Neuron (in vitro differentiated cells): ENCODE measurements around the gene ITPK1.
"Not testable (repeated sequence)": the region's sequence is repeated elsewhere in the genome, so short reads cannot be mapped to it uniquely, and the experiment has no call there.

ENCODE experiments used
- H2AFZ ChIP-seq: one replicate; pipeline ENCODE4 v1.6.1; 2013; ENCODE audit warnings: low read depth, mild to moderate bottlenecking, inconsistent platforms, low read length, moderate library complexity
- H3K27me3 ChIP-seq: one replicate; pipeline ENCODE4 v1.6.1; 2013; ENCODE audit warnings: low read length; ENCODE audit not compliant: insufficient read depth
- H3K36me3 ChIP-seq: one replicate; pipeline ENCODE4 v1.6.1; 2013; ENCODE audit warnings: low read length; ENCODE audit not compliant: insufficient read depth
- H3K4me1 ChIP-seq: one replicate; pipeline ENCODE4 v1.6.1; 2013; ENCODE audit warnings: low read length; ENCODE audit not compliant: insufficient read depth
- H3K4me3 ChIP-seq: 2 replicates; pipeline ENCODE4 v1.5.1; 2013; ENCODE audit warnings: mild to moderate bottlenecking, low read length, moderate library complexity
- H3K9me3 ChIP-seq: one replicate; pipeline ENCODE4 v1.6.1; 2013; ENCODE audit warnings: low read length

Gene ITPK1

DNA sequence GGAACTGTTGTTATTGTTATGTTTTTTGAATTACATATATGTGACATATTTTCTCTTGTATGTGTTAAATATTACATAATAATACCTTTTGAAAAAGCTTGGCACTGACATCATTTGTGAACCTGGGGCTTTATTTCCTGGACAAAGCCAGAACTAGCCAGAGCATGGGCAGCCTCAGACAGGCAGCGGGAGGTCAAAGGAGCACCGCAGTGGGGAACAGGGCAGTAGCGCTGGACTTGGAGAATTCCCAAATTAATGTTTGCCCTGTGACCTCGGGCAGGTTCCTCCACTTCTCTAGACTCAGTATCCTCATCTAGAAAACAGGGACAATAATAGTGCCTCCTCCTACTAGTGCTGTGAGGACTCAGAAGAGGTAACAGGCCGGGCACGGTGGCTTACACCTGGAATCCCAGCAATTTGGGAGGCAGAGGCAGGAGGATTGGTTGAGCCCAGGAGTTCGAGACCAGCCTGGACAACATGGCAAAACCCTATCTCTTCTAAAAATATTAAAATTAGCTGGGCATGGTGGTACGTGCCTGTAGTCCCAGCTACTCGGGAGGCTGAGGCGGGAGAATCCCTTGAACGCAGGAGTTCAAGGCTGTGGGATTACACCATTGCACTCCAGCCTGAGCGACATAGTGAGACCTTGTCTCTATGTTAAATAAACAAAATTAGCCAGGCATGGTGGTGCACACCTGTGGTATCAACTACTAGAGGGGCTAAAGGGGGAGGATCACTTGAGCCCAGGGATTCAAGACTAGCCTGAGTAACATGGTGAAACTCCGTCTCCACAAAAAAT lies 27.3 kb upstream of the ITPK1 start:
- no peaks in the 10 kb centered on the region for H3K4me1 ChIP-seq
- no peak overlapping the region for H2AFZ ChIP-seq
- H3K27me3 ChIP-seq: no peaks in the 10 kb centered on the region
- H3K9me3 ChIP-seq: no peaks in the 10 kb centered on the region
- no peaks in the 10 kb centered on the region for H3K36me3 ChIP-seq
- H3K4me3 ChIP-seq: no peak overlapping the region

DNA sequence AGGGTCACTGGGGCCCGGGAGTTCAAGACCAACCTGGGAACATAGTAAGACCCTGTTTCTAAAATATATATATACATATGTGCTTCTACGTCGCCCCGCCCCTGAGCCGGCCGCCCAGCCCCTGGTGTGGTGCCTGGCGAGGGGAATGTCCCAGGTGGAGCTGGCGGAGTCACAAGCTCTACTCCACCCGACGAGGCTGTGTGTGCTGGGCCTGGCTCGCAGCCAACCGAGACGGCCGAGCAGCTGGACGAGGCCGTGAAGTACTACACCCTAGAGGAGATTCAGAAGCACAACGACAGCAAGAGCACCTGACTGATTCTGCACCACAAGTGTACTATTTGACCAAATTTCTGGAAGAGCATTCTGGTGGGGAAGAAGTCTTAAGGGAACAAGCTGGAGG lies 22.1 kb upstream of the ITPK1 start:
- no peak overlapping the region for H3K4me3 ChIP-seq
- no peak overlapping the region for H2AFZ ChIP-seq
- no peaks in the 10 kb centered on the region for H3K36me3 ChIP-seq
- H3K27me3 ChIP-seq: no peaks in the 10 kb centered on the region
- peaks cover 6% of the 10 kb centered on the region for H3K4me1 ChIP-seq
- H3K9me3 ChIP-seq: no peaks in the 10 kb centered on the region

DNA sequence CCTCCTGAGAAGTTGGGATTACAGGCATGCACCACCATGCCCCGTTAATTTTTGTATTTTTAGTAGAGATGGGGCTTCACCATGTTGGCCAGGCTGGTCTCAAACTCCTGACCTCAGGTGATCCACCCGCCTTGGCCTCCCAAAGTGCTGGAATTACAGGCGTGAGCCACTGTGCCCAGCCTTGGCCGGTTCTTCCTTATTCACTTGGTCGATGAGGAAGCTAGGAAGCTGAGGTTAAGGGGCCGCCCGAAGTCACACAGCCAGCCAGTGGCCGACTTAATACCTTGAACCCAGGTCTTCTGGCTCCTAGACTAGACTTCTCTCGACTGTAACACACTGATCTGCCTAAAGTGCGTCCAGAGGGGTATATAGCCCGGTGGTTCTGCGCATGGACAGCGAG lies 20.8 kb upstream of the ITPK1 start:
- H3K4me3 ChIP-seq, H3K27me3 ChIP-seq, H3K9me3 ChIP-seq, H3K36me3 ChIP-seq, H2AFZ ChIP-seq, H3K4me1 ChIP-seq: not testable (repeated sequence)

DNA sequence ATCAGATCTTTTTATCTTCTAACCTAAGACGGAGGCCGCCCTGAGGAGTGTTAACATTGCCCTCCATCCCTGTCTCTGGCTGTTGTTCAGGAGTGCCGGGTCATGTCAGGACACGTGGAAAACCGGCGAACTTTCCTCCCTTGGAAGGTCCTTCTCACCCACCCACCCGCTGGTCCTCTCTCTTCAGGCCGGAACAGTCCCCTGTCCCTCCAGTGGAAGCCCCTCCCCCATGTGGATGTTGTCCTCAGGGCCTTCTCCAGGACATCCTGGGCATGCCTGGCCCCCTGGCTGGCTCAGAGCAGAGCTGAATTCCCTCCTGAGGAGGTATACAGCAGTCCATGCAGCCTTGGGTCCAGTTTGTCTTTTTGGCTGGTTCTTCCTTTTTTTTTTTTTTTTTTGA lies 20.3 kb upstream of the ITPK1 start:
- Histone ChIP-seq H3K4me1 (peaks cover 6% of the 10 kb centered on the region), H3K27me3 (no peaks in the 10 kb centered on the region), H3K9me3 (no peaks in the 10 kb centered on the region), H3K36me3 (no peaks in the 10 kb centered on the region), H2AFZ (no peak overlapping the region), H3K4me3 (no peak overlapping the region)

DNA sequence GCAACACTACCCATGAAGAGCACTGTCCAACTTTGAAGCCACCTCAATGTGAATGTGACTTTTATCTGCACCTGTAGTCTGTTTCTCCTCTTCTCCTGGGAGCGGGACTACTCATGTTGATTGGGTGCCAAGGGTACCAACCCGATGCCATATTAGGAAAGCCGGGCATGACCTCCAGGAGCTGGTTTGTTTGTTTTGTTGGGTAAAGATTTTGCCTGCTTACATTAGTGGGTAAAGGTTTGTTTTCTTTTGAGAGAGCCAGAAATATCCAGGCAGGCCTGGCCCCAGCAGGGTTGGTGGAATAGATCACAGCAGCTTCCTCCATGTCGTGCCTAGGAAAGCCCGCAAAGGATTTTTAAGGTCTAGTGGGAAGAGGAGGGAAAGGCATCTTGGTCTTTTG lies 19.7 kb upstream of the ITPK1 start:
- Histone ChIP-seq H3K9me3 (no peaks in the 10 kb centered on the region), H3K4me3 (no peak overlapping the region), H3K36me3 (no peaks in the 10 kb centered on the region), H3K27me3 (no peaks in the 10 kb centered on the region), H2AFZ (no peak overlapping the region), H3K4me1 (peaks cover 6% of the 10 kb centered on the region)

DNA sequence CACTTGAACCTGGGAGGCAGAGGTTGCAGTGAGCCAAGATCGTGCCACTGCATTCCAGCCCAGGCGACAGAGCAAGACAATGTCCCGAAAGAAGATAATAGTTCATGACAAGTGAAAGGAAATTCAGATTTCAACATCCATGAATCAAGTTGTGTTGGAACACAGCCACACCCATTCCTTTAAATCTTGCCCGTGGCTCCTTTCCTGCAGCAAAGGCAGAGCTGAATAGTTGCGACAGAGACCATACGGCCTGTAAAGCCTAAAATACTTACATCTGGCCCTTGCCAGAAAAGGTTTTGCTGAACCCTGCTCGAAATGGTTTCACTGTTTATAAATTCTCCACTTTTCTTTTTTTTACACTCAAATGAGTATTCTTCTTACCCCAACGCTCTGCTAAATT lies 17.7 kb upstream of the ITPK1 start:
- Histone ChIP-seq H3K9me3 (no peaks in the 10 kb centered on the region), H3K4me3 (no peak overlapping the region), H3K27me3 (no peaks in the 10 kb centered on the region), H3K36me3 (no peaks in the 10 kb centered on the region), H2AFZ (no peak overlapping the region), H3K4me1 (peaks cover 6% of the 10 kb centered on the region)

DNA sequence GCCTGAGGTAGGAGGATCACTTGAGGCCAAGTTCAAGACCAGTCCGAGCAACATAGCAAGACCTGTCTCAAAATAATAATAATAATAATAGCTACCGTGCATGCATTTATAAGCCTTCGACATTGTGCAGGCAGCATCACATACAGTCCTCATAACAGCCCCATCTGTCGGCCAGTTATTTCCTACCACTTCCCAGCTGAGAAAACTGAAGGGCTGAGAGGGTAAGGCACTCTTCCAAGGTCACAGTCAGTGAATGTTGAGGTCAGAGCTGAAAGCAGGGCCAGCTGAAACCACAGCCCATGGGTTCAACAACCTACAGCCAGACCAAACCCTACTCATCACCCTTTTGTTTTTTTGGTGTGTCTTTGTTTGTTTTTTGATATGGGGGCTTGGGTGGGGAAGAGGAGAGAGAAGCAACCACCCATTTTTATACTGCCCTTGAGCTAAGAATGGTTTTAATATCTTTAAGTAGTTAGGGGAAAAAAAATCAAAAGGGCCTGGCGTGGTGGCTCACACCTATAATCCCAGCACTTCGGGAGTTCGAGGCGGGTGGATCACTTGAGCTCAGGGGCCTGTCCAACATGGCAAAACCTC lies 16.8 kb upstream of the ITPK1 start:
- H3K9me3 ChIP-seq: no peaks in the 10 kb centered on the region
- no peak overlapping the region for H3K4me3 ChIP-seq
- H3K4me1 ChIP-seq: peaks cover 6% of the 10 kb centered on the region
- no peak overlapping the region for H2AFZ ChIP-seq
- H3K36me3 ChIP-seq: no peaks in the 10 kb centered on the region
- H3K27me3 ChIP-seq: no peaks in the 10 kb centered on the region

DNA sequence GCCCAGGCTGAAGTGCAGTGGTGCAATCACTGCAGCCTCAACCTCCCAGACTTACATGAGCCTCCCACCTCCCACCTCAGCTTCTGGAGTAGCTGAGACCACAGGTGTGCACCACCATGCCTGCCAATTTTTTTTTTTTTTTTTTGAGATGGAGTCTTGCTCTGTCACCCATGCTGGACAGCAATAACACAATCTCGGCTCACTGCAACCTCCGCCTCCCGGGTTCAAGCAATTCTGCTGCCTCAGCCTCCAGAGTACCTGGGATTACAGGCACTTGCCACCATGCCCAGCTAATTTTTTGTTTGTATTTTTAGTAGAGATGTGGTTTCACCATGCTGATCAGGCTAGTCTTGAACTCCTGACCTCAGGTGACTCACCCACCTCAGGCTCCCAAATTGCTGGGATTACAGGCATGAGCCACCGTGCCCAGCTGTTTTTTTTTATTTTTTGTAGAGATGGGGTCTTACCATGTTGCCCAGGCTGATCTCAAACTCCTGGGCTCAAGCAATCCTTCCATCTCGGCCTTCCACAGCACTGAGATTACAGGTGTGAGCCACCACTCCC lies 15.6 kb upstream of the ITPK1 start:
- H3K36me3 ChIP-seq, H3K27me3 ChIP-seq, H2AFZ ChIP-seq, H3K4me1 ChIP-seq, H3K9me3 ChIP-seq, H3K4me3 ChIP-seq: not testable (repeated sequence)

DNA sequence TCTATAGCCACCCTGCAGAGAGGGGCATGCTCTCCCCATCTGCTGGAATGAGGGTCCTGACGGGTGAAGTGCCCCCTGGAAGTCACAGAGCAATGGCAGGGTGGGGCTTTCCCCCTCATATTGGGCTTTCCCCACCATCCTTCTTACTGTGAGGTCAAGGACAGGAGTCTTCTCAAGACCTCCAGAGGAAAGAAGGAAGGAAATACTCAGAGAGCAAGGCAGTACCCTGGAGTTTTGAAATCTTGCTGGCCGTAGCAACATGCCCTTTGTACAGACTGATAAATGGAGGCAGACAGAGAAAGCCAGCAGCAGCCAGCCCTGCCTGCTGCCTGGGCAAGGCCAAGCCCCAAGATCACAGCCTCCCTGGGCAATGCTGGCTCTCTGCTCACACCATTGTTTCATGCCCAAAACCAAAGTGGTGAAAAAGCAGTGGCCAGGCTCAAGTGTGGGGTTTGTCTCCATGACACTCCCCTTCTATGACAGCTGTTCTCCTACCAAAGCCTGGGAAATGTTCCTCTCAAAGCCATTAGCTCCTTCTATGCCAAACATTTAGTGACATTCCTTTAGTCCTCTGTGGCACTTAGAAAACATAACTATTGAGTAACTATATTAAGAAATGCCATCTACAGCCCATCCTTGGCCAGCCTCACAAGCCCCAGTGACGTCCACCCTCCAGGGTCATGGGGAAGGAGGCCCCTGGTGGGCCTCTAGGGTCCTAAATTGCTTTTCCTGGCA lies 13.2 kb upstream of the ITPK1 start:
- Histone ChIP-seq H2AFZ (no peak overlapping the region), H3K4me3 (no peak overlapping the region), H3K27me3 (no peaks in the 10 kb centered on the region), H3K9me3 (no peaks in the 10 kb centered on the region), H3K4me1 (no peaks in the 10 kb centered on the region), H3K36me3 (no peaks in the 10 kb centered on the region)

DNA sequence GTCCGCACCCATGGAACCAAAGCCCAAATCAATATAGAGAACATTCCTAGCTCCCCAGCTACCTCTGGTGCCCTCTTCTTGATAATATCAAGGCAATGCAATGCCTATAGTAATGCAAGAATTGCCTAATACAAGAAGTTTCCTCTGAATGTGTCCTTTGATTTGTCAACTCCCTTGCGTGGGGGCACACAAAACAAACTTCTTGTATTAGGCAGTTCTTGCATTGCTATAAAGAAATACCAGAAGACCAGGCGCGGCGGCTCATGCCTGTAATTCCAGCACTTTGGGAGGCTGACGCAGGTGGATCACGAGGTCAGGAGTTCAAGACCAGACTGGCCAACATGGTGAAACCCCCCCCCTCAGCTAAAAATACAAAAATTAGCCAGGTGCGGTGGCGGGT lies 10.4 kb upstream of the ITPK1 start:
- Histone ChIP-seq H3K4me1 (no peaks in the 10 kb centered on the region), H3K36me3 (no peaks in the 10 kb centered on the region), H3K9me3 (no peaks in the 10 kb centered on the region)

DNA sequence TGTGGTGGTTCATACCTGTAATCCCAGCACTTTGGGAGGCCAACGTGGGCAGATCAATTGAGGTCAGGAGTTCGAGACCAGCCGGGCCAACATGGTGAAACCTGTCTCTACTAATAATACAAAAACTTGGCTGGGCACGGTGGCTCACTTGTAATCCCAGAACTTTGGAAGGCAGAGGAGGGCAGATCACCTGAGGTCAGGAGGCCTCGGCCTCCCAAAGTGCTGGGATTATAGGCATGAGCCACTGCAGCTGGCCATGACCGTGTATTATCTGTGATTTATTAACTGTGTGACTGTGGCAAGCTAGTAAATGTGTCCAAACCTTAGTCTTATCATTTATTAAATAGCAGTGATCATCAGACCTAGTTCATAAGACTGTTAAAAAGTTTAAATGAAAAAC lies 7.1 kb upstream of the ITPK1 start:
- H2AFZ ChIP-seq: no peak overlapping the region
- H3K4me3 ChIP-seq: no peak overlapping the region
- no peaks in the 10 kb centered on the region for H3K9me3 ChIP-seq
- no peaks in the 10 kb centered on the region for H3K4me1 ChIP-seq
- H3K36me3 ChIP-seq: no peaks in the 10 kb centered on the region
- H3K27me3 ChIP-seq: no peaks in the 10 kb centered on the region

More for the DNA sequence above, 10.4 kb upstream of the ITPK1 start:
- H3K27me3 ChIP-seq: no peaks in the 10 kb centered on the region
- no peak overlapping the region for H3K4me3 ChIP-seq
- no peak overlapping the region for H2AFZ ChIP-seq

DNA sequence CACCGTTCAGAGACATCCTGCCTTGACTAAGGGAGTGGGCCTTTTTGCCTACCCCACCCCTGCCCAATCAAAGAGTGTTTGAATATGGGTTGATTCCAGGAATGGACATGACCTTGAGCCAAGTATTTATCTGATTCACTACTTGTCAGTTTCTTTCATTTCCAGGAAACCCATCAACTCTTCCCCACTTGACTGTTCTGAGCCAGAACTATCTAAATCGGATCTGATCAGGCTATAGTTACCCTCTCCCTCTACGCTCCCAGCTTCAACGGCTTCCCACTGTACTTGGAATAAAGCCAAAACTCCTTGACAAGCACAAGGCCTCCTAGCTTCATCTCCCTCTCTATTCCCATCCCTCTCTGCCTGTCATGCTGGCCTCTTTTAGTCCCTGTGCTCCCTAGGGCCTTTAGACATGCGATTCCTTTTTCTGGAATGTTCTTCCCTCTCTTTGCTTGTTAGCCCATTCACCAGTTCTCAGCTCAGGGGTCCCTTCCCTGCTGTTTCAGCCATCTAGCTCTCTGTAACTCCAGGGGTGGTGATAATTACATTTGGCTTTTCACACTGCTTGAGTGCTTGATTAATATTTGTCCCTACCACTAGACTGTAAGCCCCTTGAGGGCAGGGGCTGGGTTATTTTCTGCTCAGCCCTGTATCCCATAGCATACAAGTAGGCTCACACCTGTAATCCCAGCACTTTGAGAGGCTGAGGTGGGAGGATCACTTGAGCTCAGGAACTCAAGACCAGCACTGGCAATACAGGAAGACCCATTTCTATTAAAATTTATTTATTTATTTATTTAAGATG lies 5.5 kb upstream of the ITPK1 start:
- Histone ChIP-seq H2AFZ (no peak overlapping the region), H3K27me3 (no peaks in the 10 kb centered on the region), H3K4me3 (no peak overlapping the region), H3K9me3 (no peaks in the 10 kb centered on the region), H3K4me1 (peaks cover 3% of the 10 kb centered on the region), H3K36me3 (no peaks in the 10 kb centered on the region)

DNA sequence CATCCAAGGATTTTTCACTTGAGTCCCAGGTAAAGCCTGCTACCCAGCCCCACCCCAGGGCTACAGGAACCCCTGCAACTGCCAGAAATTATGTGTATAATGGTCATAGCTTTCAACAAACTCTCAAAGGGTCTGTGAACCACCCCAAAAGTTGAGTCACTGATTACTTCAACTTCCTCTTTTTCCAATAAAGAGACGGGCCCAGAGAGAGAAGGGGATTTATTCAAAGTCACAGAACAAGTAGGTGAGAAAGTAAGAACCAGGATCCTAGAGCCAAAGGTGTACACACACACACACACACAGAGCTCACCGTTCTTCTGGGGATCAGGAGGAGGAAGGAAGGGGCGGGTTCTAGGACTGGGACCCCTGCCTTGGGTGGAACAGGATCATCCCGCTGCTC lies 4.8 kb upstream of the ITPK1 start:
- no peak overlapping the region for H2AFZ ChIP-seq
- H3K4me3 ChIP-seq: no peak overlapping the region
- no peaks in the 10 kb centered on the region for H3K27me3 ChIP-seq
- no peaks in the 10 kb centered on the region for H3K9me3 ChIP-seq
- peaks cover 4% of the 10 kb centered on the region for H3K4me1 ChIP-seq
- H3K36me3 ChIP-seq: no peaks in the 10 kb centered on the region
